Astrocyte of the spinal cord (primary cell): ENCODE results near the gene MRPS12.

ENCODE experiments used
- DNase-seq: peaks from one replicate; pipeline ENCODE4 v3.0.0; 2011; ENCODE audit warnings: low read depth, low spot score
- H3K4me3 ChIP-seq: 2 replicates; pipeline ENCODE4 v1.5.1; 2011; ENCODE audit warnings: low read depth, mild to moderate bottlenecking, low read length, moderate library complexity
- CTCF ChIP-seq: IDR thresholded peaks from 2 replicates; pipeline ENCODE4 v1.5.1; 2012; ENCODE audit warnings: low read depth, mild to moderate bottlenecking, low read length, inconsistent platforms
- in situ Hi-C: cut with HindIII; loops from 2 replicates; pipeline ENCODE4 v1.10.0; 2017; ENCODE audit warnings: low sequenced_read_pairs

MRPS12 gene

DNA sequence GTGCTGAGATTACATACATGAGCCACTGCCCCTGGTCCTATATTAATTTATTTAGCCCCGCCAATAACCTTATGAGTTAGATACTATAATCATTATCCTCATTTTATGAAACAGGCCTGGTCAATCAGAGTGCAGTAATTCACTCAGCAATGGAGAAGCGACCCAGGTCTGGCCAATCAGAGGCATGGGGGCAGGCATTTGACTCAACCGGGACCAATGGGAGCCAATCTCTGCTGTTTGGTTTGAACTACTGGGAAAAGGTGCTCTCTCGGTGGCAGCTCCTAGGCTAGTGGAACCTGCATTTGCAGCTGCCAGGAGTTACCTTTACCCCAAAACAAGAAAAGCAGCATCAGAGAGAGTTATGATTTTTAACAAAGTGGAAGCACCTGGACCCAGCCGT is 37.9 kb upstream of the MRPS12 start:
- no peak for TF ChIP-seq CTCF
- in situ Hi-C loops = no loop called here
- H3K4me3 ChIP-seq = no peak overlapping the region
- no peak for DNase-seq

DNA sequence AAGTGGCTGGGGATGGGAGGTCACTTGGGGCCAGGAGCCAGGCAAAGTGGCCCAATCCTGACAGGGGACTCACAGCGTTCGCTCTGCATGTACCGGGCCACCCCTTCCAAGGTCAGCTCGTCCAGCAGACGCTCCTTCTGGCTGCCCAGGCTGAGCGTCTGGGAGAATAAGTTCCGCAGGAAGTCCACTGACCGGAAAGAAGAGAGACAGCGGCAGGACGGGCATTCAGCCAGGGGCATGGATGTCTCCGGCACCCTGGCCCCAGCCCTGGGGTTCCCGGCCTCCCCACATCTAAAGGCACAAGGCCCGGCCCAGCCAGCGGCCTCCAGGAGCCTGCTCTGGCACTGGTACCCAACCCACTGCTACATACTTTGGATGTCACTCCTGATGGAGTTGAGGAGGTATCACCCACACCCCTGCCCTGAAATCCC is 37.4 kb upstream of the MRPS12 start:
- in situ Hi-C loops = no loop called here
- H3K4me3 ChIP-seq = no peak overlapping the region
- TF ChIP-seq CTCF = no peak
- DNase-seq = no peak

GRCh38 chr19:38894968-38895367 is 35.8 kb upstream of the MRPS12 start:
- no peak for DNase-seq
- in situ Hi-C loops = no loop called here
- TF ChIP-seq CTCF = no peak
- H3K4me3 ChIP-seq = no peak overlapping the region

- in situ Hi-C loops = no loop called here
- peak overlapping the region; percentile 77 for H3K4me3 ChIP-seq
- peak; percentile 10 for DNase-seq
- TF ChIP-seq CTCF = no peak
Measured at GRCh38 chr19:38898788-38899446, 31.8 kb upstream of the MRPS12 start.

DNA sequence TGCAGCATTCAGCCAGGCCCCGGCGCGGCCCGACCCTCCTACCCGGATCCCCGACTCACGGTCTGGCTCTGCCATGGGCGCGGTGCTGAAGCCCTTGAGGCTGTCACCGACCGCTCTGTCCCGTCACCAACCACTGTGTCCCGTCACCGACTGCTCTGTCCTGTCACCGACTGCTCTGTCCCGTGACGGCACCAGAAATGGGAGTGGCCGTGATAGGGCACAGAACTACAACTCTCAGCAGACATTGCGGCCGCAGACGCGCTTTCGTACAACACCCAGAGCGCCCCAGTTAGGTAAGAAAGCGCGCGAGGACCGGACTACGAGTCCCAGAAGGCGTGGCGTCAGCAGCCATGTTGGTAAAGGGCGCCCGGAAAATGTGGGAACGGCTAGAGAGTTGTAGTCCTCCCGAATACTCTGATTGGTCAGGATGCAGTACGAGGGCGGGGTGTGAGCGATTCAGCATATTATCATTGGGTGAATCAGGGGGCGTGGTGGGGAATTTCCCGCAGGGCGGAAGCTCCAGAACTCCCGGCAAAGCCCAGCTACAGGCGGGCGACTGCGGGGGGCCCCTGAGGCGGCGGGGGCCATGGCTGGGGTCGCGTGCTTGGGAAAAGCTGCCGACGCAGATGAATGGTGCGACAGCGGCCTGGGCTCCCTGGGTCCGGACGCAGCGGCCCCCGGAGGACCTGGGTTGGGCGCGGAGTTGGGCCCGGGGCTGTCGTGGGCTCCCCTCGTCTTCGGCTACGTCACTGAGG is 31.1 kb upstream of the MRPS12 start, which contains the start of the genes NFKBIB and SIRT2:
NFKBIB (plus strand) TSS at position 523 of the 755 bp plus-strand sequence; CDS start at position 587, 64 bp downstream.
SIRT2 (minus strand) TSS at position 172 of the 755 bp plus-strand sequence; CDS start at position 75, 97 bp downstream.
- in situ Hi-C loops = no loop called here
- no peak for TF ChIP-seq CTCF
- peak within 1 kb of the TSS; percentile 77 for H3K4me3 ChIP-seq
- peak; percentile 100 for DNase-seq

DNA sequence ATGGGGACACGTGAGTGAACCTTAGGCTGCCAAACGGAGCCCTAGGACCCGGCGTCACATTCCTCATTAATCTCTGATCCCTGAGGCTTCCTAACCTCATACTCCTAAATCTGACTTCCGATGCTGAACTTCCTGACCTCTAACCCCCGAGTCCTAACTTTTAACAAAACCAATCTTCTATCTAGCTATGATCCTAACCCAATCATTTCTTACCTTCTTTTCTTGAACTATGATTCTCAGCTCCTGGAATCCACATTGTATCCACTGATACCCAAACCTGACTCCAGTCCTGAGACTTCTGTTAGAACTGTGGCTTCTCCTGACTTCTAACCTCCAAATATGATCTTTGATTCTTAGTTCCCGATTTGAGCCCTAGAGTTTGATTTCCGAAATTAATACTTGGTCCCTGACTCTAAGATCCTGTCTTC is 30.5 kb upstream of the MRPS12 start:
- no peak for DNase-seq
- TF ChIP-seq CTCF = no peak
- in situ Hi-C loops = no loop called here
- H3K4me3 ChIP-seq = peak overlapping the region; percentile 77
